Muscle of arm (tissue), 12 donors: ENCODE results near the gene FRAS1. TPM values are rescaled to one million over a fixed set of nuclear protein-coding genes. Genes with fewer than 3 reads are reported as not detected.
"Not testable (repeated sequence)": the region's sequence is repeated elsewhere in the genome, so short reads cannot be mapped to it uniquely, and the experiment has no call there.

ENCODE experiments used
- DNase-seq: peaks from one replicate; pipeline ENCODE4 v3.0.0-alpha.2; 2013
- polyA plus RNA-seq, 12 donors: library from polyadenylated mRNA; unstranded; fragments of 120-200 nt; gene quantifications; one replicate each; pipeline ENCODE4 v1.2.1, GENCODE V29; 2013; ENCODE audit not compliant: insufficient read length in 12 of 12

FRAS1 gene
- polyA plus RNA-seq, 12 donors = 5.0 to 19.8 (median 8.0) TPM; not detected in 1

GRCh38 chr4:78100060-78100459 lies 42.9 kb downstream of the FRAS1 start:
- DNase-seq = peak; percentile 11

- no peak for DNase-seq
These were observed 62.6 kb downstream of the FRAS1 start for GRCh38 chr4:78119698-78120097.

GRCh38 chr4:78120144-78120880 lies 63.2 kb downstream of the FRAS1 start:
- DNase-seq = no peak

GRCh38 chr4:78121338-78121904 lies 64.3 kb downstream of the FRAS1 start:
- no peak for DNase-seq

- DNase-seq = not testable (repeated sequence)
These were observed 68.8 kb downstream of the FRAS1 start for GRCh38 chr4:78125834-78126331.

GRCh38 chr4:78129383-78130108 lies 72.4 kb downstream of the FRAS1 start:
- DNase-seq = no peak

GRCh38 chr4:78131403-78131802 lies 74.3 kb downstream of the FRAS1 start:
- DNase-seq = no peak

GRCh38 chr4:78136109-78137081 lies 79.3 kb downstream of the FRAS1 start:
- no peak for DNase-seq

- DNase-seq = no peak
These were observed 80.4 kb downstream of the FRAS1 start for GRCh38 chr4:78137532-78137931.

- no peak for DNase-seq
These were observed 81.1 kb downstream of the FRAS1 start for GRCh38 chr4:78138252-78138651.

- no peak for DNase-seq
These were observed 86.5 kb downstream of the FRAS1 start for GRCh38 chr4:78143634-78144033.

- no peak for DNase-seq
These were observed 87.9 kb downstream of the FRAS1 start for GRCh38 chr4:78145008-78145407.

- DNase-seq = no peak
These were observed 88.5 kb downstream of the FRAS1 start for GRCh38 chr4:78145622-78146021.

GRCh38 chr4:78149751-78150542 lies 92.8 kb downstream of the FRAS1 start:
- no peak for DNase-seq

- no peak for DNase-seq
These were observed 93.4 kb downstream of the FRAS1 start for GRCh38 chr4:78150543-78150864.

- DNase-seq = no peak
These were observed 95.7 kb downstream of the FRAS1 start for GRCh38 chr4:78152795-78153194.

GRCh38 chr4:78154972-78155590 lies 98.0 kb downstream of the FRAS1 start:
- DNase-seq = no peak

- DNase-seq = no peak
These were observed 98.5 kb downstream of the FRAS1 start for GRCh38 chr4:78155616-78156105.

- no peak for DNase-seq
These were observed 99.4 kb downstream of the FRAS1 start for GRCh38 chr4:78156520-78156919.

GRCh38 chr4:78162342-78162741 lies 105.2 kb downstream of the FRAS1 start:
- DNase-seq = no peak
